Coronary artery (tissue), 2 donors: ENCODE measurements around the gene LTA4H.

Experiments
- DNase-seq: peaks from one replicate; pipeline ENCODE4 v3.0.0-alpha.2; 2017; ENCODE audit warnings: low spot score
- H3K27ac ChIP-seq, 2 donors: fragments of 200-600 bp; sonication (generic); one replicate each; pipeline ENCODE4 v1.5.1; 2016 to 2019
- H3K4me3 ChIP-seq: fragments of 200-600 bp; sonication (generic); 2 replicates; pipeline ENCODE4 v1.5.1; 2016; ENCODE audit warnings: mild to moderate bottlenecking, moderate library complexity
- CTCF ChIP-seq: fragments of 200-600 bp; sonication (generic); IDR thresholded peaks from one replicate; pipeline ENCODE4 v1.5.1; 2019; ENCODE audit warnings: antibody characterized with exemption

LTA4H gene

GRCh38 chr12:95993907-95994306 lies 41.5 kb downstream of the LTA4H start:
- H3K27ac ChIP-seq = no peak overlapping the region
- no peak overlapping the region for H3K4me3 ChIP-seq
- TF ChIP-seq CTCF = no peak
- DNase-seq = no peak

GRCh38 chr12:95990136-95990535 lies 45.3 kb downstream of the LTA4H start:
- DNase-seq = no peak
- Histone ChIP-seq H3K4me3 (no peak overlapping the region), H3K27ac (no peak overlapping the region)
- TF ChIP-seq CTCF = no peak

- no peak for TF ChIP-seq CTCF
- DNase-seq = no peak
- no peak overlapping the region for H3K4me3 ChIP-seq
- H3K27ac ChIP-seq = no peak overlapping the region
Measured at GRCh38 chr12:95989504-95990123, 45.8 kb downstream of the LTA4H start.

- H3K4me3 ChIP-seq = no peak overlapping the region
- H3K27ac ChIP-seq = no peak overlapping the region
- no peak for DNase-seq
Measured at GRCh38 chr12:95988506-95989275, 46.7 kb downstream of the LTA4H start.

GRCh38 chr12:95986635-95987570 lies 48.5 kb downstream of the LTA4H start:
- Histone ChIP-seq H3K27ac (no peak overlapping the region), H3K4me3 (no peak overlapping the region)
- TF ChIP-seq CTCF = no peak
- DNase-seq = no peak

More at GRCh38 chr12:95988506-95989275, 46.7 kb downstream of the LTA4H start:
- no peak for TF ChIP-seq CTCF

GRCh38 chr12:95984682-95985081 lies 50.7 kb downstream of the LTA4H start:
- H3K27ac ChIP-seq = no peak overlapping the region
- no peak for DNase-seq
- H3K4me3 ChIP-seq = no peak overlapping the region
- no peak for TF ChIP-seq CTCF
